OCI-LY1 (cell line): ENCODE measurements around the gene HSPA12A.

ENCODE experiments used
- EZH2 ChIP-seq: fragments of 200-600 bp; sonication (generic), shearing (Covaris generic); IDR thresholded peaks from 2 replicates; pipeline ENCODE4 v1.8.0; 2017; ENCODE audit warnings: borderline replicate concordance, mixed run types, mild to moderate bottlenecking, antibody characterized with exemption, low read length, moderate library complexity, mixed read lengths
- TF ChIP-seq, protein P1 (sequence below): fragments of 200-600 bp; sonication (generic), shearing (Covaris generic); IDR thresholded peaks from 2 replicates; pipeline ENCODE4 v1.5.1; 2017; ENCODE audit warnings: mild to moderate bottlenecking, antibody characterized with exemption, low read length, moderate library complexity, mixed read lengths

DNA sequence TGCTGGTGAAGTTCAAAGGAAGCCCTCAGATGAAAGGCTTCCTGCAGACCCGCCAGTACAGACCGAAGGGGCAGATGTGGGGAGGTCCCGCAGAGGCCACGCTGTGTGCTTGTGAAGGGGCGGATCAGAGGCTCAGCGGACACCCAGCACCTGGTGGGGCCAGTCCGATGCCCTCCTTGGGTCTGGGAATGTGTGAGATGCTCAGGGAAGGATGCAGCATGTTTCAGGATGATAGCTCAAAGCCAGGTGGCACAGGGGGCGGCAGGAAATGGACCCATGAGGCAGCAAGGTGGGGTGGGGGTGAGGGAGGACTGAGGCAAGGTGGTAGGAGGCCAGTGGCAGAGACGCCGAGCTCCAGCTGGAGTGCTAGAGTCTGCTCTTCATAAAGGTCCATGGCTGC, 27.9 kb upstream of the HSPA12A start:
- TF ChIP-seq, protein P1, sequence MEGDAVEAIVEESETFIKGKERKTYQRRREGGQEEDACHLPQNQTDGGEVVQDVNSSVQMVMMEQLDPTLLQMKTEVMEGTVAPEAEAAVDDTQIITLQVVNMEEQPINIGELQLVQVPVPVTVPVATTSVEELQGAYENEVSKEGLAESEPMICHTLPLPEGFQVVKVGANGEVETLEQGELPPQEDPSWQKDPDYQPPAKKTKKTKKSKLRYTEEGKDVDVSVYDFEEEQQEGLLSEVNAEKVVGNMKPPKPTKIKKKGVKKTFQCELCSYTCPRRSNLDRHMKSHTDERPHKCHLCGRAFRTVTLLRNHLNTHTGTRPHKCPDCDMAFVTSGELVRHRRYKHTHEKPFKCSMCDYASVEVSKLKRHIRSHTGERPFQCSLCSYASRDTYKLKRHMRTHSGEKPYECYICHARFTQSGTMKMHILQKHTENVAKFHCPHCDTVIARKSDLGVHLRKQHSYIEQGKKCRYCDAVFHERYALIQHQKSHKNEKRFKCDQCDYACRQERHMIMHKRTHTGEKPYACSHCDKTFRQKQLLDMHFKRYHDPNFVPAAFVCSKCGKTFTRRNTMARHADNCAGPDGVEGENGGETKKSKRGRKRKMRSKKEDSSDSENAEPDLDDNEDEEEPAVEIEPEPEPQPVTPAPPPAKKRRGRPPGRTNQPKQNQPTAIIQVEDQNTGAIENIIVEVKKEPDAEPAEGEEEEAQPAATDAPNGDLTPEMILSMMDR: no peak
- no peak for TF ChIP-seq EZH2
